ENCODE results near the gene HBS1L. TPM values are rescaled to one million over a fixed set of nuclear protein-coding genes. Genes with fewer than 3 reads are reported as not detected.

HBS1L gene
- total RNA-seq, 1 donor from 2014 or later, result 93.4 TPM

GRCh38 chr6:135087403-135087802, 32.8 kb upstream of the HBS1L start:
- Mint-ChIP-seq H3K27me3 (ENCODE audit: unreplicated experiment) (no peaks in the 10 kb centered on the region), H3K36me3 (ENCODE audit: unreplicated experiment) (no peaks in the 10 kb centered on the region), H3K27ac (ENCODE audit: unreplicated experiment) (peak overlapping the region; percentile 13), H3K4me1 (ENCODE audit: low read depth, unreplicated experiment) (peaks cover 8% of the 10 kb centered on the region), H3K9me3 (ENCODE audit: unreplicated experiment) (no peaks in the 10 kb centered on the region), H3K4me3 (ENCODE audit: unreplicated experiment) (no peak overlapping the region)
- no peak for DNase-seq
- no peak for TF ChIP-seq CTCF (IDR thresholded peaks at IDR 0.05; ENCODE audit: partially characterized antibody, unreplicated experiment)

GRCh38 chr6:135086414-135086764, 31.8 kb upstream of the HBS1L start:
- no peak overlapping the region for H3K27ac Mint-ChIP-seq (ENCODE audit: unreplicated experiment)
- no peak for DNase-seq
- H3K4me3 Mint-ChIP-seq (ENCODE audit: unreplicated experiment), result no peak overlapping the region
- H3K27me3 Mint-ChIP-seq (ENCODE audit: unreplicated experiment), result no peaks in the 10 kb centered on the region
- no peak for TF ChIP-seq CTCF (IDR thresholded peaks at IDR 0.05; ENCODE audit: partially characterized antibody, unreplicated experiment)
- H3K9me3 Mint-ChIP-seq (ENCODE audit: unreplicated experiment), result no peaks in the 10 kb centered on the region
- H3K4me1 Mint-ChIP-seq (ENCODE audit: low read depth, unreplicated experiment), result peaks cover 8% of the 10 kb centered on the region
- no peaks in the 10 kb centered on the region for H3K36me3 Mint-ChIP-seq (ENCODE audit: unreplicated experiment)

- Mint-ChIP-seq H3K9me3 (ENCODE audit: unreplicated experiment) (no peaks in the 10 kb centered on the region), H3K27me3 (ENCODE audit: unreplicated experiment) (no peaks in the 10 kb centered on the region), H3K4me1 (ENCODE audit: low read depth, unreplicated experiment) (peaks cover 8% of the 10 kb centered on the region), H3K36me3 (ENCODE audit: unreplicated experiment) (no peaks in the 10 kb centered on the region), H3K4me3 (ENCODE audit: unreplicated experiment) (no peak overlapping the region), H3K27ac (ENCODE audit: unreplicated experiment) (no peak overlapping the region)
- DNase-seq, result no peak
- TF ChIP-seq CTCF (IDR thresholded peaks at IDR 0.05; ENCODE audit: partially characterized antibody, unreplicated experiment), result no peak
Observed at GRCh38 chr6:135085700-135086413, 31.2 kb upstream of the HBS1L start.

GRCh38 chr6:135084916-135085269, 30.3 kb upstream of the HBS1L start:
- Mint-ChIP-seq H3K9me3 (ENCODE audit: unreplicated experiment) (no peaks in the 10 kb centered on the region), H3K36me3 (ENCODE audit: unreplicated experiment) (no peaks in the 10 kb centered on the region), H3K4me3 (ENCODE audit: unreplicated experiment) (no peak overlapping the region), H3K27me3 (ENCODE audit: unreplicated experiment) (no peaks in the 10 kb centered on the region), H3K27ac (ENCODE audit: unreplicated experiment) (no peak overlapping the region), H3K4me1 (ENCODE audit: low read depth, unreplicated experiment) (peaks cover 8% of the 10 kb centered on the region)
- DNase-seq, result no peak
- TF ChIP-seq CTCF (IDR thresholded peaks at IDR 0.05; ENCODE audit: partially characterized antibody, unreplicated experiment), result no peak

- Mint-ChIP-seq H3K36me3 (ENCODE audit: unreplicated experiment) (no peaks in the 10 kb centered on the region), H3K27ac (ENCODE audit: unreplicated experiment) (no peak overlapping the region), H3K4me1 (ENCODE audit: low read depth, unreplicated experiment) (peaks cover 8% of the 10 kb centered on the region), H3K4me3 (ENCODE audit: unreplicated experiment) (no peak overlapping the region), H3K9me3 (ENCODE audit: unreplicated experiment) (no peaks in the 10 kb centered on the region), H3K27me3 (ENCODE audit: unreplicated experiment) (no peaks in the 10 kb centered on the region)
- no peak for TF ChIP-seq CTCF (IDR thresholded peaks at IDR 0.05; ENCODE audit: partially characterized antibody, unreplicated experiment)
- DNase-seq, result no peak
Observed at GRCh38 chr6:135084001-135084915, 29.6 kb upstream of the HBS1L start.

All from glutamatergic neuron (in vitro differentiated cells).